Measurements from ENCODE around the gene DMBX1. TPM values are rescaled to one million over a fixed set of nuclear protein-coding genes. Genes with fewer than 3 reads are reported as not detected.

DMBX1 gene
- polyA plus RNA-seq, 5 donors = 0.04 to 0.06 (median 0.05) TPM; not detected in 2

- DNase-seq = no peak
These were observed 35.2 kb downstream of the DMBX1 start for GRCh38 chr1:46524843-46525242.

- DNase-seq = no peak
These were observed 35.8 kb downstream of the DMBX1 start for GRCh38 chr1:46525253-46525983.

- no peak for DNase-seq
These were observed 36.5 kb downstream of the DMBX1 start for GRCh38 chr1:46526013-46526690.

- DNase-seq = no peak
These were observed 37.2 kb downstream of the DMBX1 start for GRCh38 chr1:46526691-46527291.

DNA sequence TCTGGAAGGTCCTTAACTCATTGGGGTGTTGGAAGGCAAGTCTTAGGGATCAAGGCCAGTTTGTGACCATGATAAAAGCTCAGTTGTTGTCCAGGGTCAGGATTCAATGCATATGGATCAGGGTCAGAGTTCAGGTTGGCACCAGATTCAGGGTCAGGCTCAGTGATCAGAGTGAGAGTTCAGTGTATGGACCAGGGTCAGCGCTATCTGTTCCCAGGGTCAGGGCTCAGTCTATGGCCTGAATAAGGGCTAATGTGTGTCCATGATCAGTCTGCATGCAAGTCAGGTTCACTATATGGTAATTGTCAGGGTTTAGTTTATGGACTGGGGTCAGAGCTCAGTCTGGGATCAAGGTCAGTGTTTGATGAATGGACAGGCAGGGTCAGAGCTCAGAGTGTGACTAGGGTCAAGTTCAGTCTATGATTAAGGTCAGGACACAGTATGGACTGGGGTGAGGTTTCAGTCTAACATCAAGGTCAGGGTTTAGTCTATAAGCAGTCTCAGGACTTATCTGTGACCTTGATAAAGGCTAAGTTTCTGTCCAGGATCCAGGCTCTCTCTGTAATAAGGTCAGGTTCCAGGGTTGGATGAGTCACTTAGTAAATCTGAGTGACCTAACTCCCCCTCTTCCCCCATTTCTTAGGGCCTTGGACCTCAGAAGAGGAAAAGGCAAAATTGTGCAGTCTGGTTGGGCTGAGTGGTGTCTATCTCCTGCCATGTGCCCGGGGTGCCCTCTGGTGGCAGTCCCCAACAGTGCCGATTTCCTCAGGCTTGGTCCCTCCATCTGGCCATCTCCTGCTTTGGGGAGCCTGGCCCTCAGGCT lies 38.0 kb downstream of the DMBX1 start:
- DNase-seq = peak; percentile 56 to 68

- no peak for DNase-seq
These were observed 38.8 kb downstream of the DMBX1 start for GRCh38 chr1:46528297-46528955.

DNA sequence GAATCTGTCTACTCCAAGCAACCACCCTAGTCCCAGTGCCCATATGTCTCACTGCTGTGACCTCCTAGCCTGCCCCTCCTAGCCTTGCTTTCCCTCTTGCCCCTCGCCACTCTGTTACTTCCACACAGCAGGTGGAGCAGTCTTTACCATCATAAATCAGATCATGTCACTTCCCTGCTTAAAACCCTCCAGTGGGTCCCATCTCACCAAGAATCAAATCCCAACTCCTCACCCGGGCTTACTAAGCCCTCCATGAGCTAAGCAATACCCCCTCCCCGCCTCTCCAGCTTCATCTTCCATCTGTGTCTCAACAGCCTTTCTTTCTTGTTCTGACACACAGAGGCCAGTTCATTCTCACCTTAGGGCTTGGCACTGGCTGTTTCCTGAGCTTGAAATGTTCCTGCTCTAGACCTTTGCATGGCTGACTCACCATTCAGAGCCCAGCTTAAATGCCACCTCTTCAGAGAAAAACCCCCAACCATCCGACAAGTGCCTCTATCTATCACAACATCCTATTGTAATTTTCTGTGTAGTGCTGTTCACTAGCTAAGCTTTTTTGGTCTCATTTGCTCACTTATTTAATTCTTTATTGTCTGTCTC lies 39.5 kb downstream of the DMBX1 start:
- no peak for DNase-seq

GRCh38 chr1:46530311-46530710 lies 40.7 kb downstream of the DMBX1 start:
- DNase-seq = no peak

DNA sequence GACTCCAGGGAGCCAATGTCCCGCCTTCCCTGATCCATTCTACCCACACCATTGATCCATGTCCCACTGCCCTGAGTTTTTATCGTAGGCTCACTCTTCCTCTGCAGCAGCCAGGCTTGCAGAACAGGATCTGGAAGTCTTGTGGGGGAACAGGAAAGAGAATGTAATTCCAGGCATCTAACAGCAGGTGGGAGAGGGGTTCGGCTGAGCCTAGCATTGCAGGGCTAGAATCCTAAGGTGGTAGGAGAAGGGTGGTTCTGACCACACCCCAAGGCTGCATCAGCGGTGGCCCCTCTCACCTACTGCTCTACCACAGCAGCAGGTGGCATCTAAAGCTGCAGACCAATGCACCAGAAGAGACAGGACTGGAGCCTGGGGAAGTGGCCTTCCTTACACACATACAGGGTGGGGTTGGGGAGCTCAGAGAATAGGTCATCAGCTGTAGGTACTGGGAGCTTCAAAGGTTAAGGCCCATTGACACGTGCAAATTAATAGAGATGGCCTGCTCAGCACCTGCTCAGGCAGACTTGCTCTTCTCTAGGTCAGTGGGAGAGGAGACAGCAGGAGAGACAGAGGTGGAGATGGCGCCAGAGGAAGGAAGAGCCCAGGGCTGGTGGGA lies 41.3 kb downstream of the DMBX1 start:
- no peak for DNase-seq

GRCh38 chr1:46532095-46532494 lies 42.5 kb downstream of the DMBX1 start:
- DNase-seq = no peak

DNA sequence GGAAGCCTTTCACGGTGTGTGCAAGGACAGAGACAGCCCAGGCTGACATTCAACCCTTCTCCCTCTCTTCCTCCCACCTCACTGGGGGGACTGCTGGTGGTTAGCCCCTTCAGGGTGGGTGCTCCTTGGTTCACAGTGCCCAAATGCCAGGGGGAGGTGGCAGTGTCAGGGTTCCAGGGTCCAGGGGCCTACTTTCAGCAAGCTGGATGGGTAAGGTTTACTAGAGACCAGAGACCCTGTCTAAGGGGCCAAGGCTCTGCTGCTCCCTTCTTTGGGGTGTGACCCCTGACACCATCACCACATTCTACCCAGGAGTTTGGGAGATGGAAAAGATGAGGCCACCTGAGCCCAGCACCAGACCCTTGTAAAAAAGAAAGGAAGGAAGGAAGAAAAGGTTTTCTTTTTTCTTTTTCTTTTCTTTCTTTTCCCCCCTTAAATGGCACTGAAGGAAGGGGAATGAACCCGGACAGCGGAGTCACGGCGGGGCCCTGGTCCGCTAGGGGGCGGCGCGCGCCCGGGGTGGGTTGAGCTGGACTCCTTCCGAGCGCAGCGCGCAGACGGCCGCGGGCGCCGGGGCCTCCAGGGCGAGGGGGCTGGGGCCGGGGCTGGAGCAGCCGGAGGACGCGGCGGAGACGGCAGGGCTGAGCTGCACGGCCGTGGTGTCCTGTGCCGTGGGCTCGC lies 43.0 kb downstream of the DMBX1 start:
- DNase-seq = peak; percentile 47 to 49

DNA sequence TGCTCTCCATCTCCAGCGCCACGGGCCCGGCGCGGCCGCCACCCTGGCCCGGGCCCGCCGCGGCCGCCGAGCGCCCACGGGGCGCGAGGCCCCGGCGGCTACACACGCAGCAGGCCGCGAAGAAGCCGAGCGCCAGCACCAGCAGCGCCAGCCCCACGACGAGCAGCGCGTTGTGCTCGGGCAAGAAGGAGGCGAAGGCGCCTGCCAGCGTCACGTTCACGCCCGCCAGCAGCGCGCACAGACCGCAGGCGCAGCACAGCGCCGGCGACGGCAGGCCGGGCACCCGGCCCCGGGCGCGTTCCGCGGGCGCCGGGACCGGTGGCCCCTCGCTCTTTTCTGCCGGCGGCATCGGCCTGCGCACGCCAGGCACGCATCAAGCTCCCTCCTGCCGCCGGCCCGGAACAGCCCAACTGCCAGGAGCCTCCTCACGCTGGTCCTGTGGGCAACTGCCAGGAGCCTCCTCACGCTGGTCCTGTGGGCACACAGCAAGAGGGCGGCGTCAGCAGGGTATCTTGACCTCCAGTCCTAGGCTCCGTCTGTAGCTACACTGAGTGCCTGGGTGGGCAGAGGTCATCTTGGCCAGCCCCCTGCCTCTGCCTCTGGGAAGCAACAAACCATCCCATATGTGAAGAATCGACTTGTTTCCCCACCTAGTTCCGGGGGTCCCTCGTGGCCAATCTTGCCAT lies 43.7 kb downstream of the DMBX1 start:
- peak in 1 of 2 donors; percentile 27 for DNase-seq

- no peak for DNase-seq
These were observed 45.4 kb downstream of the DMBX1 start for GRCh38 chr1:46535063-46535462.

GRCh38 chr1:46536527-46536926 lies 46.9 kb downstream of the DMBX1 start:
- DNase-seq = no peak

- DNase-seq = no peak
These were observed 48.0 kb downstream of the DMBX1 start for GRCh38 chr1:46537651-46538050.

DNA sequence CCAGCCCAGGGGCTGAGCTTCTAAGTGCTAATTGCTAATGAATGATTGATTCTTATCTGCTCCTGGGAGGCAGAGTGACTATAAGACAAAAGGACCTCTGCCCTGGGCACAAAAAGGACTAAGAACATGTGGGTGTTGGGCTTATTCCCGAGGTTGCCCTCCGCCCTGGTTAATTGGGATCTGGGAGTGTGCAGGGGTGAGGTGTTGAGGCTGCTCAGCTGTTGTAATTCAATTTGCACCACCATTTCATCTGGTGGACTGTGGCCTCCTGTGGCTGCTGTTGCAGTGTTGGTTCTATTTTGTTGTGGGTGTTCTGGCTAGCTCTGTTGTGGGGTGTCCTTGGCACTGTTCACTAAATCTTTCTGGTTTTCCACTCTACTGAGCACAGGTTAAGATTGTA lies 48.5 kb downstream of the DMBX1 start:
- DNase-seq = no peak

Data from right lung (tissue), 5 donors.